ENCODE measurements around the gene SLC12A5.

GRCh38 chr20:46044896-46045295 is 15.9 kb downstream of the SLC12A5 start:
- TF ChIP-seq CTCF (conservative IDR thresholded peaks at IDR 0.05) (no peak), ZFX (IDR thresholded peaks at IDR 0.05) (no peak)

Data from C4-2B (cell line).